Activated CD4-positive, alpha-beta T cell treated with anti-CD3 and anti-CD28 coated beads, Interleukin-2, amount 10 ng/mL, durations not matched to agents 24 days and 14 days (primary cell): ENCODE data around the gene TBK1. TPM values are rescaled to one million over a fixed set of nuclear protein-coding genes. Genes with fewer than 3 reads are reported as not detected.

Experiments
- DNase-seq: peaks from one replicate; pipeline ENCODE4 v3.0.0; 2022
- H3K27ac Mint-ChIP-seq: one replicate; pipeline ENCODE4 v1.8.0; 2022; ENCODE audit warnings: mild to moderate bottlenecking, mixed read lengths
- H3K27me3 Mint-ChIP-seq: one replicate; pipeline ENCODE4 v1.8.0; 2022; ENCODE audit warnings: mixed read lengths
- H3K36me3 Mint-ChIP-seq: one replicate; pipeline ENCODE4 v1.8.0; 2022; ENCODE audit warnings: low read depth, mild to moderate bottlenecking, mixed read lengths
- H3K4me1 Mint-ChIP-seq: one replicate; pipeline ENCODE4 v1.8.0; 2021; ENCODE audit warnings: mixed read lengths
- H3K4me3 Mint-ChIP-seq: one replicate; pipeline ENCODE4 v1.8.0; 2022; ENCODE audit warnings: mild to moderate bottlenecking, moderate library complexity, mixed read lengths
- H3K9me3 Mint-ChIP-seq: one replicate; pipeline ENCODE4 v1.8.0; 2021; ENCODE audit warnings: mixed read lengths
- intact Hi-C: fragments of 100-400 bp; cut with micrococcal nuclease; formaldehyde crosslinking; loops from one replicate; pipeline ENCODE4 v1.15.1; 2023
- total RNA-seq: library from RNA; stranded (reverse); gene quantifications from 2 replicates; pipeline ENCODE4 v1.2.3, GENCODE V29; 2022

Gene TBK1
- total RNA-seq, 1 donor from 2014 or later, result 32.9 TPM

- Mint-ChIP-seq H3K36me3 (peaks cover 30% of the 10 kb centered on the region), H3K9me3 (no peaks in the 10 kb centered on the region), H3K4me1 (peaks cover 41% of the 10 kb centered on the region), H3K27ac (peak overlapping the region; percentile 88), H3K27me3 (no peaks in the 10 kb centered on the region), H3K4me3 (peak overlapping the region; percentile 43)
- no peak for DNase-seq
- intact Hi-C loops, result loop anchor here (5.0 kb wide), 2 partner anchors 219 to 299 kb away; partner anchors contain the start of gene GNS
Observed at GRCh38 chr12:64457923-64458322, 6.0 kb downstream of the TBK1 start.

DNA sequence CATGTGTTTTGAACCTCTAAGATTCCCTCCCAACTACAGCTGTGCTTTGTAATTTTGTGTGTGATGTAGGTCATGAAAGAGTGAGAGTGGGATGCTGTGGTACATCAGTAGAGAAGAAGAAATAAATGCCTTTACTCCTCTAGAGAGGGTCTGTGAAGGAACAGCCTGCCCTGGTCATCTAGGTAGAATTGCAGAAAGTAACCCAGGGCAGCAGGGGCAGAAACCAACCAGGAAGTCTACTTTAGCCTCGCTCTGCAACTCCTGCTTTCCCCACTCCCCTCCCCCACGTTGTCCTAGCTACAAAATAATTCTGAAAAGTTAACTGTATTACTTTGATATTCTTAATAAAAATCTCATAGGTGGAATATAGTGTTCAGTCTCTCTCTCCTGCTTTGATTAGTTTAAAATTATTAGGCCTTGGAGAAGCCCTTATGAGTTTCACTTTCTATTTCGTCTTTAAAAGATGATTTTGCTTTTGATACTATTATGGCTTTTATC is 7.5 kb downstream of the TBK1 start:
- peak; percentile 72 for DNase-seq
- no peaks in the 10 kb centered on the region for H3K9me3 Mint-ChIP-seq

GRCh38 chr12:64461634-64462414 is 9.9 kb downstream of the TBK1 start:
- intact Hi-C loops, result no loop called here
- no peak overlapping the region for H3K4me3 Mint-ChIP-seq
- H3K27me3 Mint-ChIP-seq, result no peaks in the 10 kb centered on the region
- no peak overlapping the region for H3K27ac Mint-ChIP-seq
- no peak for DNase-seq
- H3K4me1 Mint-ChIP-seq, result peaks cover 23% of the 10 kb centered on the region
- peaks cover 48% of the 10 kb centered on the region for H3K36me3 Mint-ChIP-seq
- H3K9me3 Mint-ChIP-seq, result no peaks in the 10 kb centered on the region

More for the DNA sequence above, 7.5 kb downstream of the TBK1 start:
- H3K27ac Mint-ChIP-seq, result peak overlapping the region; percentile 92
- H3K27me3 Mint-ChIP-seq, result no peaks in the 10 kb centered on the region
- peaks cover 38% of the 10 kb centered on the region for H3K36me3 Mint-ChIP-seq
- peaks cover 33% of the 10 kb centered on the region for H3K4me1 Mint-ChIP-seq
- H3K4me3 Mint-ChIP-seq, result peak overlapping the region; percentile 76
- intact Hi-C loops, result loop anchor here (5.0 kb wide), 2 partner anchors 218 to 298 kb away; partner anchors contain the start of gene GNS

DNA sequence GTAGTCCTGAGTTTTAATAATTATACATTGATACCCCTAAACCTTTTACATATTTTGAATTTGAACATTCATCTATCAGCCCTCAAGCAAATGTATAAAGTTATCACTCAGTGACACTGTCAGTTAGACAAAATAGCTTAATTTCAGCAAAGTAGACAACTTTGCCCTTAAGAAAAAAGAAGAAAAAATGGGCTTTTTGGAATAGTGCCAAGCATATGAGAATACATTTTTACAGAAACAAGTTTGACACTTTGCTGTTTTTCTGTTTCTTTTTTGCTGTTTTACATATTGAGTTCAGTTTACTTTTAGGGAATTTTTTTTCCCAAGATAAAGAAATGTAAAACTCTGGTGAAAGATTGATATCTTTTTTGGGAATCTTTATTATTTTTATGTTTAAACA is 14.3 kb downstream of the TBK1 start:
- Mint-ChIP-seq H3K36me3 (peaks cover 53% of the 10 kb centered on the region), H3K27ac (no peak overlapping the region), H3K4me1 (no peaks in the 10 kb centered on the region), H3K9me3 (no peaks in the 10 kb centered on the region), H3K27me3 (no peaks in the 10 kb centered on the region), H3K4me3 (no peak overlapping the region)
- no peak for DNase-seq
- intact Hi-C loops, result no loop called here

GRCh38 chr12:64468966-64469365 is 17.0 kb downstream of the TBK1 start:
- Mint-ChIP-seq H3K9me3 (no peaks in the 10 kb centered on the region), H3K36me3 (peaks cover 65% of the 10 kb centered on the region), H3K27me3 (no peaks in the 10 kb centered on the region), H3K4me1 (peaks cover 3% of the 10 kb centered on the region), H3K4me3 (no peak overlapping the region), H3K27ac (no peak overlapping the region)
- DNase-seq, result no peak
- intact Hi-C loops, result no loop called here

GRCh38 chr12:64469455-64470142 is 17.7 kb downstream of the TBK1 start:
- H3K4me3 Mint-ChIP-seq, result no peak overlapping the region
- no peak for DNase-seq
- intact Hi-C loops, result no loop called here
- peaks cover 3% of the 10 kb centered on the region for H3K4me1 Mint-ChIP-seq
- H3K27me3 Mint-ChIP-seq, result no peaks in the 10 kb centered on the region
- H3K36me3 Mint-ChIP-seq, result peaks cover 63% of the 10 kb centered on the region
- no peaks in the 10 kb centered on the region for H3K9me3 Mint-ChIP-seq
- peak overlapping the region; percentile 7 for H3K27ac Mint-ChIP-seq

GRCh38 chr12:64470495-64470894 is 18.6 kb downstream of the TBK1 start:
- intact Hi-C loops, result no loop called here

GRCh38 chr12:64473176-64473575 is 21.3 kb downstream of the TBK1 start:
- no peak for DNase-seq
- H3K27ac Mint-ChIP-seq, result no peak overlapping the region
- peaks cover 11% of the 10 kb centered on the region for H3K9me3 Mint-ChIP-seq
- peaks cover 74% of the 10 kb centered on the region for H3K36me3 Mint-ChIP-seq
- peaks cover 9% of the 10 kb centered on the region for H3K4me1 Mint-ChIP-seq
- intact Hi-C loops, result no loop called here
- no peaks in the 10 kb centered on the region for H3K27me3 Mint-ChIP-seq
- H3K4me3 Mint-ChIP-seq, result no peak overlapping the region

More at GRCh38 chr12:64470495-64470894, 18.6 kb downstream of the TBK1 start:
- Mint-ChIP-seq H3K27me3 (no peaks in the 10 kb centered on the region), H3K27ac (peak overlapping the region; percentile 59), H3K4me3 (no peak overlapping the region), H3K9me3 (peaks cover 4% of the 10 kb centered on the region), H3K36me3 (peaks cover 64% of the 10 kb centered on the region), H3K4me1 (peaks cover 3% of the 10 kb centered on the region)
- DNase-seq, result no peak

DNA sequence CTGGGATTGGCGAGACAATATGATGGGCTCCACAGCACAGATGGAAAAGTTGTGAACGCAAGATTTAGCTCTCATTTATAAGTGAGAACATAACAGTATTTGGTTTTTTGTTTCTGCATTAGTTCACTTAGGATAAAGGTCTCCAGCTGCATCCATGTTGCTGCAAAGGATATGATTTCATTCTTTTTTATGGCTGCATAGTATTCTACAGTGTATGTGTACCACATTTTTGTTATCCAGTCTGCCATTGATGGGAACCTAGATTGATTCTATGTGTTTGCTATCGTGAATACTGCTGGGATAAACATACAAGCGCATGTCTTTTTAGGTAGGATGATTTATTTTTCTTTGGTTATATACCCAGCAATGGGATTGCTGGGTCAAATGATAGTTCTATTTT is 23.6 kb downstream of the TBK1 start:
- no peak for DNase-seq
- intact Hi-C loops, result no loop called here
- Mint-ChIP-seq H3K36me3 (peaks cover 71% of the 10 kb centered on the region), H3K4me3 (no peak overlapping the region), H3K27me3 (no peaks in the 10 kb centered on the region), H3K9me3 (peaks cover 11% of the 10 kb centered on the region), H3K27ac (no peak overlapping the region), H3K4me1 (peaks cover 11% of the 10 kb centered on the region)

DNA sequence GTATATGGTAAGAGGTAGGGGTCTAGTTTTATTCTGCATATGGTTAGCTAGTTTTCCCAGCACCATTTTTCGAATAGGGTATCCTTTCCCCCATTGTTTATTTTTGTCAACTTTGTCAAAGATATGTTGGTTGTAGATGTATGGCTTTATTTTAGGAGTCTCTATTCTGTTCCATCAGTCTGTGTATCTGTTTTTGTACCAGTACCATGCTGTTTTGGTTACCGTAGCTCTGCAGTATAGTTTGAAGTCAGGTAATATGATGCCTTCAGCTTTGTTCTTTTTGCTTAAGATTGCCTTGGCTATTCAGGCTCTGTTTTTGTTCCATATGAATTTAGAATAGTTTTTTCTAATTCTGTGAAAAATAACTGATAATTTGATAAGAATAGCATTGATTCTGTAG is 24.9 kb downstream of the TBK1 start:
- Mint-ChIP-seq H3K27ac (no peak overlapping the region), H3K9me3 (peaks cover 11% of the 10 kb centered on the region), H3K4me3 (no peak overlapping the region), H3K4me1 (peaks cover 11% of the 10 kb centered on the region), H3K36me3 (peaks cover 66% of the 10 kb centered on the region), H3K27me3 (no peaks in the 10 kb centered on the region)
- intact Hi-C loops, result no loop called here
- no peak for DNase-seq

GRCh38 chr12:64478661-64479060 is 26.7 kb downstream of the TBK1 start:
- peaks cover 54% of the 10 kb centered on the region for H3K36me3 Mint-ChIP-seq
- H3K4me1 Mint-ChIP-seq, result peaks cover 8% of the 10 kb centered on the region
- intact Hi-C loops, result no loop called here
- DNase-seq, result no peak
- H3K27me3 Mint-ChIP-seq, result no peaks in the 10 kb centered on the region
- H3K9me3 Mint-ChIP-seq, result peaks cover 11% of the 10 kb centered on the region
- H3K4me3 Mint-ChIP-seq, result no peak overlapping the region
- H3K27ac Mint-ChIP-seq, result no peak overlapping the region

DNA sequence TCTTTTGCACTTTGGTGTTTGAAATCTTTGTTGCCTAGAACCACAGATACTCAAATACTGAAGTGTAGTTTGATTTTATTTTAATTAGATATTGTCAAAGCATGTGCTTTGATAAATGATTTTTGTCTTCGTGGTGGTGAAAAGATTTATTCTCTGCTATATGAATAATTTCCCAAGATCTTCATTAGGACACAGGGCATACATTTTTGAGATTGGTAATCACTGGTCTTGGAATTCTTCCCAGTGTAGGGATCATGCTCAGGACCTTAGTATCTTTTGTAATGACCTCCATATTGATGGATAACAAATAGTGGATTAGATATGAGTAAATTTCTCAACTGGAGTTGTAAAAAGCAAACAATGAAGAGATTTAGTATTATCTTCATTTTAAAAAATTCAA is 28.2 kb downstream of the TBK1 start:
- H3K4me1 Mint-ChIP-seq, result peaks cover 8% of the 10 kb centered on the region
- no peaks in the 10 kb centered on the region for H3K27me3 Mint-ChIP-seq
- no peak for DNase-seq
- H3K36me3 Mint-ChIP-seq, result peaks cover 50% of the 10 kb centered on the region
- intact Hi-C loops, result no loop called here
- H3K27ac Mint-ChIP-seq, result no peak overlapping the region
- H3K4me3 Mint-ChIP-seq, result no peak overlapping the region
- peaks cover 11% of the 10 kb centered on the region for H3K9me3 Mint-ChIP-seq

DNA sequence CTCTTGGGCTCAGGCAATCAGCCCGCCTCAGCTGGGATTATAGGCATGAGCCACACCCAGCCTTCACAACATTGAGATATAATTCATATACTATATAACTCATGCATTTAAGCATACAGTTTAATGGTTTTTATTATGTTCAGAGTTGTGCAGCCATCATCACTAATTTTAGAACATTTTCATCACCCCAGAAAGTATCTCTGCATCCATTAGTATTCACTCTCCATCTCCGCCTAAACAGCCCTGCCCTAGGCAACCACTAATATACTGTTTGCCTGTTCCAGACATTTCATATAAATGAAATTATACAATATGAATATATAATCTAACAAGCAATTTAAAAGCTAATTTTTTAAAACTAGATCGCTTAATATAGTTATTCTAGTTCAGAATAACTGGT is 34.7 kb downstream of the TBK1 start:
- H3K4me1 Mint-ChIP-seq, result peaks cover 9% of the 10 kb centered on the region
- intact Hi-C loops, result no loop called here
- H3K9me3 Mint-ChIP-seq, result peaks cover 3% of the 10 kb centered on the region
- H3K27ac Mint-ChIP-seq, result no peak overlapping the region
- DNase-seq, result no peak
- H3K36me3 Mint-ChIP-seq, result peaks cover 31% of the 10 kb centered on the region
- H3K4me3 Mint-ChIP-seq, result no peak overlapping the region
- no peaks in the 10 kb centered on the region for H3K27me3 Mint-ChIP-seq

- H3K27ac Mint-ChIP-seq, result peak overlapping the region; percentile 35
- DNase-seq, result no peak
- H3K27me3 Mint-ChIP-seq, result no peaks in the 10 kb centered on the region
- peaks cover 13% of the 10 kb centered on the region for H3K4me1 Mint-ChIP-seq
- no peak overlapping the region for H3K4me3 Mint-ChIP-seq
- peaks cover 3% of the 10 kb centered on the region for H3K9me3 Mint-ChIP-seq
- intact Hi-C loops, result loop anchor here (2.0 to 5.0 kb wide), 2 partner anchors 39 to 74 kb away; partner anchors contain the start of gene TBK1
- H3K36me3 Mint-ChIP-seq, result peaks cover 36% of the 10 kb centered on the region
Observed at GRCh38 chr12:64491718-64492117, 39.8 kb downstream of the TBK1 start.
